GM21367 (cell line): ENCODE results near the gene TMEM178B.

Experiments
- ATAC-seq: cut with Tn5 transposase; IDR thresholded peaks from one replicate; pipeline ENCODE4 v1.9.1; 2021; ENCODE audit not compliant: unreplicated experiment

The TMEM178B gene

DNA sequence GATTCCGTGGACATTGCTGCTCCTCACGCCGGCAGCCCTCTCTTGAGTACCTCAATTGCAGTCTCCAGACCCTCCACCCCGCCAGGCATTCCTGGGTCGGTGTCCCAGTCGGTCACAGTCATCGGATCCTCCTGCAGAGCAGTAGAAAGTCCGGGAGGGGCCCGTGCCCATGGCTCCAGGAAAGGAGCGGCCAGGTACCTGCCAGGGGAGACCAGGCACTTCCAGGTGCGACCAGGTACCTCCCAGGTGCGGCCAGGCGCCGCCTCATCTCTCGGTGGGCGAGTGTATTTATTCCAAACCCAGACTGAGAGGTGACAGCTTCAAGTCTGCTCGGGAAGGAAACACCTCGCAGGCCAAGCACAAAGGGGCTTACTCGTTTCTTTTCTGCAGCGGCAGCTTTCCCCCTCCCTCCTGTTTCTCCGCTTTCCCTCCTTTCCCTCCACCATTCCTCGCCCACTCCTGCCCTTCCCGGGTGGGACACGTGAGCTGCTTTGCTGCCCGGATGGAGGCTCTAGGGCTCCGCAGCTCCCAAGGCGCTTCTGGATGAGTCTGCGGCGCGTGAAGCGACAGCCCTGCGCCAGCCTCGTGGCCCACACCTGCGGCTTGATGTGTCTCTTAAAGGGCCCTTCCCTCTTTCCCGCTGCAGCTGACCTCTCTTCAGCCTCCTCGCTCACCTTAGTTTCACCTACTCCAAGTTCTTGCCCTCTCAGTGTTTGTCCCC is 438.0 kb downstream of the TMEM178B start:
- ATAC-seq = no peak

GRCh38 chr7:141512597-141512996 is 438.7 kb downstream of the TMEM178B start:
- ATAC-seq = no peak

- ATAC-seq = no peak
These were observed 439.9 kb downstream of the TMEM178B start for GRCh38 chr7:141513720-141514119.

DNA sequence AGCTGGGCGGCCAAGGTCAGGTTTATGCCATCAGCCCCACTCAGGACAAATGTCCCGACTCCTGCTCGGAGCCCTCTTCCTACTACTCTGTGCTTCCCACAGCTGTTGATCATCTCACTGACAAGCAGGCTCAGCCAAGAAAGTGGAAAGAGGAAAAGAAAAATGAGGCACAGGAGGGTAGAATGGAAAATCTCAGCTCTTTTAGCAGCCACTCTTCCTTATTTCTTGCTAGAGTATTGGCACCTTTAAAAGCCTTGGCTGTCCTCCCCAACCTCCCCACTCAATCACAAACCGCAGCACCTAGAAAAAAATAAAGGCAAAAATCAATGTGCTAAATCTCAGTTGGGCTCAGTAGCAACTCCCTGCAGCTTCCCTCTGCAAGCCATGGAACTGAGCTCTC is 442.1 kb downstream of the TMEM178B start:
- ATAC-seq = no peak

DNA sequence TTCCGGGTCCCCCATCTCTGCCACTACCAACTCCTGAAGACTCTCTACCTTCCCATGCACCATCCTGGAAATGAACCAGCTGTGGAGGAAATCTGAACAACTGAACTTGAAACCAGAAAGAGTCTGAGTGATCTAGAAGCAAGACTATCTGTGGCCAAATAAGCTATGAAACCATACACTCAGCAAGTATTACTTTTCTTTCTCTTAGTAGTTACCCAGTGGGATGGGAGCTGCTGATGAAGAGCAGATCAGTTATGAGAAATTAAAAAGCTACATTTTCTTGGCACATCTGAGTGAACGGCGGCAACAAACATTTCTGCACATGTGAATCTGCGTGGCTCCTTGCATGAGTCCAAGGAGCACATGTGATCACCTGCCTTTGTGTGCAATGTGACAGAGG is 445.8 kb downstream of the TMEM178B start:
- no peak for ATAC-seq

DNA sequence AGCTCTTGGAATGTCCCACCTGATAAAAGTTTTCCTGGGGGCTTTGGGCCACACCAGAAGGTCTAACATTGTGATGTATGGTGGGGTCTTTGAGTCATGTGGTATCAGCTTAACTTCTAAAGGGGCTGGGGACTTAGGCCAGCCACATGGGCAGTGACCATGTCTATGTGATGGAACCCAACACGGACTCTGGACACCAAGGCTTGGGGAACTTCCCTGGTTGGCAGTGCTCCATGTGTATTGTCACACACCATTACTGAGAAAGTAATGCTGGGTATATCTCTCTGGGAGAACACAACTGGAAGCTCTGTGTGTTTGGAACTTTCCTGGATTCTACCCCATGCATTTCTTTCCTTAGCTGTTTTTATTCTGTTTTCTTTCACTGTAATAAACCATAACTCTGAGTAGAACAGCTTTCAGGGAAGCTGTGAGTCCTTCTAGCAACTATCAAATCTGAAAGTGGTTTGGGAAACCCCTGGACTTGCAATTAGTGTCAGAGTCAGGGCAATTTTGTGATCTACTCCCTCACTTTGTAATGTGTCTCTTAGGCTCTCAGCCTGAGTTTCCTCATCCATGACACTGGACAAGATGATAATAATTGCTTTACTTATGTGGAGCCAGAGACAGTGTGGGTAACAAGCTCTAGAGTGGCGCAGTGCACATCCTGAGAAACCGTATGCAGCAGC is 448.9 kb downstream of the TMEM178B start:
- ATAC-seq = no peak

DNA sequence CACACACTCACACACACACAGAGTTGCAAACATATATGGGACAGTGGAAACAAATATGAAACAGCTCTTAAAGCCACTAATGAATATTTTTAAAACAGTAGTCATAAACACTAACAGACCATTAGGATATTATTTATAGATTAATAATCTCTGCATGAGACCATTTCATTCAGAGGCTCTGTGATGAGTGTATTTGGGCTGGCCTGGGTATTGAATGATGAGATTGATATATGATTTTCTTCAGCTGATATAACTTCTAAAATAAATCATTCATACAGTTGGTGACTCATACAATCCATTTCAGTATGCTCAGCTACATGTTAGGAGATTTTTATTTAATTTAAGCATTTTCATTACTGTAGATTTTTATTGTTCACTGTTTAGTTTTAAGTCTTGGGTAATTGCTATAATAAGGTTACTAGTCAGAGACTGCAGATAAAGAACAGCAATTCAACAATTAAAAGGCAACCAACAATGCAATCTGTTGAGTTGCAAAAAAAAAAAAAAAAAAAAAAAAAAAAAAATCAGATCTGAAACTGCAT is 452.2 kb downstream of the TMEM178B start:
- ATAC-seq = no peak

DNA sequence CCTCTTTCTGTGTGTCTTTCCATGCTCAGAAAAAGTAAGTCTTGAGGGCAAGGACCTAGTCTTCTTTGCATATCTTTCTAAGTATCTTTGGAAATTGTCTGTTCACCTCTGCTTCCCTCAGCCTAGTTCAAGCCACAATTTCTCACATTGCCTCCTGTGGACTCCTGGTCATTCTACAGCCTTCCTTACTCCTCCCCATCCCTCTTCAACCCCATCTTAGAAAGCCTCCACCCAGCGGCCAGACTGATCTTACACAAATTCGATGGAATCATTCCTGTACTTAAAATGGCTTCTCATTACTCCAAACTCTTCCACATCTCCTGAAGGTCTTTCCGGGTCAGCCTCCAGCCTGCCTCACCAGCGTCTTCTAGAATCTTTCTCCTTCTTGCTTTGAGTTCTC is 453.2 kb downstream of the TMEM178B start:
- no peak for ATAC-seq

- ATAC-seq = no peak
These were observed 454.5 kb downstream of the TMEM178B start for GRCh38 chr7:141528399-141528798.
